ENCODE data around the gene TMEM126A. TPM values are rescaled to one million over a fixed set of nuclear protein-coding genes. Genes with fewer than 3 reads are reported as not detected.

TMEM126A gene
- total RNA-seq, 2 donors from 2014 or later: 8.9 to 25.7 TPM

GRCh38 chr11:85695546-85695945 is 47.8 kb downstream of the TMEM126A start:
- TF ChIP-seq CTCF (IDR thresholded peaks at IDR 0.05) (no peak), POLR2A (IDR thresholded peaks at IDR 0.05) (no peak)
- intact Hi-C loops (cut with DNase I): no loop called here
- DNase-seq: no peak
- no peak for ATAC-seq
- Histone ChIP-seq H3K9me3 (no peaks in the 10 kb centered on the region), H3K36me3 (replicated peaks in 1 of 2; ENCODE audit: insufficient read depth in 1 of 2, low read depth in 2 of 2) (no peaks in the 10 kb centered on the region), H3K4me1 (no peaks in the 10 kb centered on the region), H3K27ac (no peak overlapping the region), H3K4me3 (no peak overlapping the region), H3K27me3 (no peaks in the 10 kb centered on the region)

GRCh38 chr11:85697747-85698146 is 50.0 kb downstream of the TMEM126A start:
- H3K36me3 ChIP-seq (replicated peaks in 1 of 2; ENCODE audit: insufficient read depth in 1 of 2, low read depth in 2 of 2): no peaks in the 10 kb centered on the region
- 76 to 85% methylated on average over 2 of the region's 2 CpGs for WGBS, 2 donors
- no peak overlapping the region for H3K27ac ChIP-seq
- ATAC-seq (no peak), DNase-seq (no peak)
- H3K9me3 ChIP-seq: no peaks in the 10 kb centered on the region
- H3K4me1 ChIP-seq: no peaks in the 10 kb centered on the region
- no peak overlapping the region for H3K4me3 ChIP-seq
- intact Hi-C loops (cut with DNase I): no loop called here
- TF ChIP-seq POLR2A (IDR thresholded peaks at IDR 0.05): no peak
- no peak for TF ChIP-seq CTCF (IDR thresholded peaks at IDR 0.05)
- H3K27me3 ChIP-seq: peaks cover 0 to 4% of the 10 kb centered on the region in 2 donors

- intact Hi-C loops (cut with DNase I): no loop called here
- TF ChIP-seq POLR2A (IDR thresholded peaks at IDR 0.05): no peak
- no peak for TF ChIP-seq CTCF (IDR thresholded peaks at IDR 0.05)
- Histone ChIP-seq H3K27ac (no peak overlapping the region), H3K4me3 (no peak overlapping the region), H3K36me3 (replicated peaks in 1 of 2; ENCODE audit: insufficient read depth in 1 of 2, low read depth in 2 of 2) (no peaks in the 10 kb centered on the region), H3K27me3 (peaks cover 0 to 4% of the 10 kb centered on the region in 2 donors), H3K9me3 (no peaks in the 10 kb centered on the region), H3K4me1 (no peaks in the 10 kb centered on the region)
- no peak for ATAC-seq
- no peak for DNase-seq
- 58 to 68% methylated on average over 1 of the region's 1 CpG for WGBS, 2 donors
These were observed 50.4 kb downstream of the TMEM126A start for GRCh38 chr11:85698195-85698594.

- Histone ChIP-seq H3K4me1 (no peaks in the 10 kb centered on the region), H3K4me3 (no peak overlapping the region), H3K27me3 (peaks cover 0 to 4% of the 10 kb centered on the region in 2 donors), H3K36me3 (replicated peaks in 1 of 2; ENCODE audit: insufficient read depth in 1 of 2, low read depth in 2 of 2) (no peaks in the 10 kb centered on the region), H3K27ac (no peak overlapping the region), H3K9me3 (no peaks in the 10 kb centered on the region)
- 75 to 79% methylated on average over 2 of the region's 2 CpGs for WGBS, 2 donors
- TF ChIP-seq CTCF (IDR thresholded peaks at IDR 0.05) (no peak), POLR2A (IDR thresholded peaks at IDR 0.05) (no peak)
- intact Hi-C loops (cut with DNase I): no loop called here
- ATAC-seq (no peak), DNase-seq (no peak)
These were observed 52.4 kb downstream of the TMEM126A start for GRCh38 chr11:85699957-85700741.

- no peak for ATAC-seq
- 94 to 99% methylated on average over 3 of the region's 3 CpGs for WGBS, 2 donors
These were observed 57.2 kb downstream of the TMEM126A start for GRCh38 chr11:85704967-85705366.

More at GRCh38 chr11:85704967-85705366, 57.2 kb downstream of the TMEM126A start:
- H3K4me1 ChIP-seq: no peaks in the 10 kb centered on the region
- H3K27me3 ChIP-seq: peaks cover 0 to 4% of the 10 kb centered on the region in 2 donors
- H3K4me3 ChIP-seq: no peak overlapping the region
- H3K9me3 ChIP-seq: no peaks in the 10 kb centered on the region
- no peak for TF ChIP-seq POLR2A (IDR thresholded peaks at IDR 0.05)
- TF ChIP-seq CTCF (IDR thresholded peaks at IDR 0.05): no peak
- H3K27ac ChIP-seq: no peak overlapping the region
- intact Hi-C loops (cut with DNase I): no loop called here
- no peak for DNase-seq
- H3K36me3 ChIP-seq (replicated peaks in 1 of 2; ENCODE audit: insufficient read depth in 1 of 2, low read depth in 2 of 2): no peaks in the 10 kb centered on the region

Data from body of pancreas (tissue), 4 donors.